ENCODE results near the gene STOML3. TPM values are rescaled to one million over a fixed set of nuclear protein-coding genes. Genes with fewer than 3 reads are reported as not detected.

Gene STOML3
- total RNA-seq, 4 donors from 2014 or later, result not detected

GRCh38 chr13:38969187-38969586 lies 21.4 kb downstream of the STOML3 start:
- Histone ChIP-seq H3K27me3 (no peaks in the 10 kb centered on the region), H3K4me1 (no peaks in the 10 kb centered on the region), H3K4me3 (no peak overlapping the region), H3K27ac (no peak overlapping the region), H3K9me3 (no peaks in the 10 kb centered on the region), H3K36me3 (no peaks in the 10 kb centered on the region)
- DNase-seq, result no peak
- TF ChIP-seq CTCF (IDR thresholded peaks at IDR 0.05) (no peak), POLR2A (IDR thresholded peaks at IDR 0.05) (no peak)

GRCh38 chr13:38967446-38967845 lies 23.2 kb downstream of the STOML3 start:
- Histone ChIP-seq H3K27ac (no peak overlapping the region), H3K27me3 (no peaks in the 10 kb centered on the region), H3K4me1 (no peaks in the 10 kb centered on the region), H3K36me3 (no peaks in the 10 kb centered on the region), H3K4me3 (no peak overlapping the region), H3K9me3 (no peaks in the 10 kb centered on the region)
- no peak for DNase-seq
- TF ChIP-seq CTCF (IDR thresholded peaks at IDR 0.05) (no peak), POLR2A (IDR thresholded peaks at IDR 0.05) (no peak)

GRCh38 chr13:38965281-38965680 lies 25.4 kb downstream of the STOML3 start:
- Histone ChIP-seq H3K4me3 (no peak overlapping the region), H3K4me1 (no peaks in the 10 kb centered on the region), H3K27me3 (no peaks in the 10 kb centered on the region), H3K27ac (no peak overlapping the region), H3K36me3 (no peaks in the 10 kb centered on the region), H3K9me3 (no peaks in the 10 kb centered on the region)
- no peak for TF ChIP-seq CTCF (IDR thresholded peaks at IDR 0.05)
- no peak for TF ChIP-seq POLR2A (IDR thresholded peaks at IDR 0.05)
- no peak for DNase-seq

GRCh38 chr13:38960175-38960574 lies 30.5 kb downstream of the STOML3 start:
- no peak for DNase-seq
- no peaks in the 10 kb centered on the region for H3K36me3 ChIP-seq
- no peaks in the 10 kb centered on the region for H3K27me3 ChIP-seq
- TF ChIP-seq POLR2A (IDR thresholded peaks at IDR 0.05), result no peak
- H3K4me3 ChIP-seq, result no peak overlapping the region
- no peak overlapping the region for H3K27ac ChIP-seq
- H3K9me3 ChIP-seq, result no peaks in the 10 kb centered on the region
- no peaks in the 10 kb centered on the region for H3K4me1 ChIP-seq

- no peaks in the 10 kb centered on the region for H3K27me3 ChIP-seq
- H3K27ac ChIP-seq, result no peak overlapping the region
- no peak overlapping the region for H3K4me3 ChIP-seq
- DNase-seq, result no peak
- no peaks in the 10 kb centered on the region for H3K9me3 ChIP-seq
- TF ChIP-seq CTCF (IDR thresholded peaks at IDR 0.05), result no peak
- no peak for TF ChIP-seq POLR2A (IDR thresholded peaks at IDR 0.05)
- H3K4me1 ChIP-seq, result no peaks in the 10 kb centered on the region
- H3K36me3 ChIP-seq, result no peaks in the 10 kb centered on the region
Observed at GRCh38 chr13:38957794-38958592, 32.6 kb downstream of the STOML3 start.

- H3K4me3 ChIP-seq, result no peak overlapping the region
- H3K27ac ChIP-seq, result no peak overlapping the region
- DNase-seq, result no peak
- H3K36me3 ChIP-seq, result no peaks in the 10 kb centered on the region
- no peak for TF ChIP-seq CTCF (IDR thresholded peaks at IDR 0.05)
- peaks cover 0 to 3% (median 0%) of the 10 kb centered on the region in 4 donors for H3K9me3 ChIP-seq
- H3K27me3 ChIP-seq, result no peaks in the 10 kb centered on the region
- peaks cover 0 to 9% (median 0%) of the 10 kb centered on the region in 4 donors for H3K4me1 ChIP-seq
Observed at GRCh38 chr13:38954844-38955243, 35.8 kb downstream of the STOML3 start.

Measured in Peyer's patch (tissue), 4 donors.